GM12873 (cell line): ENCODE measurements around the gene NAA25.

Experiments used
- TF ChIP-seq, protein P1 (sequence below): IDR thresholded peaks from 2 replicates; pipeline ENCODE4 v1.5.1; 2012; ENCODE audit warnings: low read depth, mild to moderate bottlenecking, moderate library complexity, low read length, control low read depth; ENCODE audit not compliant: insufficient read depth; ENCODE audit errors: missing control alignments

NAA25 gene

GRCh38 chr12:112017041-112017440 is 91.5 kb downstream of the NAA25 start:
- TF ChIP-seq, protein P1, sequence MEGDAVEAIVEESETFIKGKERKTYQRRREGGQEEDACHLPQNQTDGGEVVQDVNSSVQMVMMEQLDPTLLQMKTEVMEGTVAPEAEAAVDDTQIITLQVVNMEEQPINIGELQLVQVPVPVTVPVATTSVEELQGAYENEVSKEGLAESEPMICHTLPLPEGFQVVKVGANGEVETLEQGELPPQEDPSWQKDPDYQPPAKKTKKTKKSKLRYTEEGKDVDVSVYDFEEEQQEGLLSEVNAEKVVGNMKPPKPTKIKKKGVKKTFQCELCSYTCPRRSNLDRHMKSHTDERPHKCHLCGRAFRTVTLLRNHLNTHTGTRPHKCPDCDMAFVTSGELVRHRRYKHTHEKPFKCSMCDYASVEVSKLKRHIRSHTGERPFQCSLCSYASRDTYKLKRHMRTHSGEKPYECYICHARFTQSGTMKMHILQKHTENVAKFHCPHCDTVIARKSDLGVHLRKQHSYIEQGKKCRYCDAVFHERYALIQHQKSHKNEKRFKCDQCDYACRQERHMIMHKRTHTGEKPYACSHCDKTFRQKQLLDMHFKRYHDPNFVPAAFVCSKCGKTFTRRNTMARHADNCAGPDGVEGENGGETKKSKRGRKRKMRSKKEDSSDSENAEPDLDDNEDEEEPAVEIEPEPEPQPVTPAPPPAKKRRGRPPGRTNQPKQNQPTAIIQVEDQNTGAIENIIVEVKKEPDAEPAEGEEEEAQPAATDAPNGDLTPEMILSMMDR = no peak

DNA sequence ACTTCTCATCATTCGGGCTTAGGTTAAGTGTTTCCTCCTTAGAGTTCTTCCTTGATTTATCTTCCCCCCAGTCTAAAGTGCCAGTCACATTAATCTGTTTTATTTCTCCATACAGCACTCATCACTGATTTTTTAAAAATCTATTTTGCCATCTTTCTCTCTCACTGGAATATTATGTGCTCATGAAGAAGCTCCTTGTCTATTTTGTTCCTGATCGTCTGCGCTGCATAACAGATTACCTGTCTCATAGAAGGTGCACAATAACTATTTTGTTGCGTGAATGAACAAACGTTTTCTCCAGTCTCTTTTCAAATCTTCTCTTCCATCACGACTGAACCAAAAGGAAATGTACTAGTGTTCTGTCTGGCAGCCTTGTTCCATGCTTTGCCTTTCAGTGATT is 92.6 kb downstream of the NAA25 start:
- TF ChIP-seq, protein P1 = no peak

DNA sequence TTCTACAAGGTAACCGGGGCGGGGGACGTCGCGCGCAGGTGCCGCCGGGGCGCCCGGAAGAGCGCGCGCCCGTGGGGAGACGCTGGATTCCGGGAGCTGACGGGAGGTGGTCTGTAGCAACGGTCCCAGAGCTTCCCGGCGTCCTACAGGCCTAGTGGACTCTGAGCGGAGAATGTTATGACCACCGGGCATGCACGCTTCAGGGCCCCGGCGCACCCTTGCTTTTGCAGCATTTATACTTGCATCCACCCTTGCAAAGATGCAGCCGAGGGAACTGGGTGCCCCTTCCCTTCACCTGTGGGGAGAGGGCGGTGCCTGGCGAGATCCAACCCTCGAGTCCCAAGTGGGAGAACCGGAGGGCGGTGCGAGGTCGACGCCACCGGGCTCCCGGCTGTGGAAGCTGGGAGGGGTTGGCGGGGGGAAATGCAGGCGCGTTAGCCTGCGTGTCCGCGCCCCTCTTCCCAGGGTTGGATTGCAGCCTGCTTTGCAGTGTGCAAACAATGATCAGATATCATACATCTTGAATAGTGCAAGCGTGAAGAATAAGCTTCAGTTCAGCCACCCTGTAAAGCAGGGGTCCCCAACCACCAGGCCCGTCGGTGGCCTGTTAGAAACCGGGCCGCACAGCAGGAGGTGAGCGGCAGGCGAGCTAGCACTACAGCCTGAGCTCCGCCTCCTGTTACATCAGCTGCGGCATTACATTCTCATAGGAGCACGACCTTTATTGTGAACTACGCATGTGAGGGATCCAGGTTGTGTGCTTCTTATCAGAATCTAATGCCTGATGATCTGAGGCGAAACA is 94.8 kb downstream of the NAA25 start:
- TF ChIP-seq, protein P1 = no peak

- TF ChIP-seq, protein P1 = peak; percentile 52
These were observed 95.6 kb downstream of the NAA25 start, which contains the start of the genes ERP29 and TMEM116 for GRCh38 chr12:112012775-112013600. TSS of gene ERP29 (plus strand) at chr12:112013426. CDS start at chr12:112013466, 40 bp downstream. TSS of gene TMEM116 (minus strand) at chr12:112013165. CDS start at chr12:112005270, 7,895 bp downstream.

DNA sequence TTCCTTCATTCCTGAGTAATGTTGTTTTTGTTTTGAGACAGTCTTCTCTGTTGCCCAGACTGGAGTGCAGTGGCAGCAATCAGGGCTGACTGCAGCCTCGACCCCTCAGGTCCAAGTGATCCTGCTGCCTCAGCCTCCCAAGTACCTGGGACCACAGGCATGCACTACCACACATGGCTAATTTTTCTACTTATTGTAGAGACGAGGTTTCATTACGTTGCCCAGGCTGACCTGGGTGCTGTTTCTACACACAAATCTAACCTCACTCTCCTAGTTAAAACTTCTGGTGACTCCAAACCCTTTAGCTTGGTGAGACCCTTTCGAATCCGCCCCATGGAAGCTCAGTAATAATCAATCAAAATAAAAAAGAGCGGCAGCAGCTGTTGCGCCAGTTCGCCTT is 96.9 kb downstream of the NAA25 start:
- TF ChIP-seq, protein P1 = no peak

GRCh38 chr12:112010415-112011344 is 97.9 kb downstream of the NAA25 start:
- TF ChIP-seq, protein P1 = no peak

- TF ChIP-seq, protein P1 = no peak
These were observed 99.7 kb downstream of the NAA25 start for GRCh38 chr12:112008918-112009317.
